Measurements from ENCODE around the gene SHISA3. TPM values are rescaled to one million over a fixed set of nuclear protein-coding genes. Genes with fewer than 3 reads are reported as not detected.

The SHISA3 gene
- total RNA-seq, 4 donors from 2014 or later, result 6.9 to 55.5 (median 37.5) TPM

GRCh38 chr4:42377497-42377896, 19.8 kb upstream of the SHISA3 start:
- Histone ChIP-seq H3K36me3 (no peaks in the 10 kb centered on the region), H3K27ac (no peak overlapping the region), H3K4me1 (no peaks in the 10 kb centered on the region), H3K9me3 (no peaks in the 10 kb centered on the region), H3K4me3 (no peak overlapping the region), H3K27me3 (no peaks in the 10 kb centered on the region)
- DNase-seq (ENCODE audit: low spot score in 2 of 2), result no peak
- TF ChIP-seq CTCF (IDR thresholded peaks at IDR 0.05) (no peak), EP300 (IDR thresholded peaks at IDR 0.05) (no peak), POLR2A (IDR thresholded peaks at IDR 0.05) (no peak)
- WGBS, 2 donors, result 87 to 94% methylated on average over 4 of the region's 4 CpGs

GRCh38 chr4:42381666-42382065, 15.6 kb upstream of the SHISA3 start:
- DNase-seq (ENCODE audit: low spot score in 2 of 2), result no peak
- no peaks in the 10 kb centered on the region for H3K4me1 ChIP-seq
- H3K9me3 ChIP-seq, result no peaks in the 10 kb centered on the region
- no peaks in the 10 kb centered on the region for H3K36me3 ChIP-seq
- 95 to 98% methylated on average over 2 of the region's 2 CpGs for WGBS, 2 donors
- no peaks in the 10 kb centered on the region for H3K27me3 ChIP-seq
- H3K4me3 ChIP-seq, result no peak overlapping the region
- H3K27ac ChIP-seq, result no peak overlapping the region
- TF ChIP-seq CTCF (IDR thresholded peaks at IDR 0.05) (no peak), POLR2A (IDR thresholded peaks at IDR 0.05) (no peak), EP300 (IDR thresholded peaks at IDR 0.05) (no peak)

DNA sequence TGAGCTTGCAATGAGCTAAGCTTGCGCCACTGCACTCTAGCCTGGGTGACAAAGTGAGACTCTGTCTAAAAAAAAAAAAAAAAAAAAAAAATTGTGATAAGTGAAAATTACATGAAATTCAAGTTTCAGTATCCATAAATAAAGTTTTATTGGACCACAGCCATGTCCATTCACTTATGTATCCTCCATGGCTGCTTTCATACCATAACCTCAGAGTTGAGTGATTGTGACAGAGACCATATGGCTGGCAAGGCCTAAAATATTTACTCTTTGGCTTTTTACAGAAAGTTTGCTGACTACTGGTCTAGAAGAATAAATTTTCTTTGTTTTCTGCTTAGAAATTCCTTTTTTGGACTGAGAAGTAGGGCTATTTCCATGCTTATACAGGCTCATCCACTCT, 11.8 kb upstream of the SHISA3 start:
- DNase-seq (ENCODE audit: low spot score in 2 of 2), result no peak
- TF ChIP-seq EP300 (IDR thresholded peaks at IDR 0.05) (no peak), CTCF (IDR thresholded peaks at IDR 0.05) (no peak), POLR2A (IDR thresholded peaks at IDR 0.05) (no peak)
- H3K9me3 ChIP-seq, result no peaks in the 10 kb centered on the region
- no peaks in the 10 kb centered on the region for H3K4me1 ChIP-seq
- H3K27me3 ChIP-seq, result no peaks in the 10 kb centered on the region
- no peak overlapping the region for H3K4me3 ChIP-seq
- no peak overlapping the region for H3K27ac ChIP-seq
- H3K36me3 ChIP-seq, result no peaks in the 10 kb centered on the region
- 91 to 100% methylated on average over 1 of the region's 1 CpG for WGBS, 2 donors

GRCh38 chr4:42390622-42391354, 6.5 kb upstream of the SHISA3 start:
- no peaks in the 10 kb centered on the region for H3K9me3 ChIP-seq
- no peak for DNase-seq (ENCODE audit: low spot score in 2 of 2)
- TF ChIP-seq CTCF (IDR thresholded peaks at IDR 0.05) (no peak), EP300 (IDR thresholded peaks at IDR 0.05) (no peak), POLR2A (IDR thresholded peaks at IDR 0.05) (no peak)
- H3K36me3 ChIP-seq, result no peaks in the 10 kb centered on the region
- no peaks in the 10 kb centered on the region for H3K4me1 ChIP-seq
- H3K27ac ChIP-seq, result no peak overlapping the region
- H3K27me3 ChIP-seq, result peaks cover 0 to 8% of the 10 kb centered on the region in 2 donors
- no peak overlapping the region for H3K4me3 ChIP-seq
- 44 to 48% methylated on average over 10 of the region's 10 CpGs for WGBS, 2 donors

DNA sequence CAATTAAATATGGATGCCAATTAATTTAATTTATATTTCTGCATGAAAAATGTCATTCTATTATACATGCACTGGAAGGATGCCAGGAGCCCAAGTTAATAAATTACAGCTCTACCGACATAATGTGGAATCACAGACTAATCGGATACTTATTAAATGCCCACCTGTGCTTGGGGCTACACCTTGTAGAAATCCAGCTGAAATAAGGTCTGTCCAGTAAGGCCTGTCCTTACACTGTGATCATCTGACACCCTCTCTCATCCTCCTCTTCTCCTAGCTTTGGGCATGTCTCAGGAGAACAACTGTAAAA, 6.0 kb upstream of the SHISA3 start:
- 81 to 88% methylated on average over 2 of the region's 2 CpGs for WGBS, 2 donors
- TF ChIP-seq EP300 (IDR thresholded peaks at IDR 0.05), result no peak
- TF ChIP-seq POLR2A (IDR thresholded peaks at IDR 0.05), result no peak
- no peak for TF ChIP-seq CTCF (IDR thresholded peaks at IDR 0.05)
- Histone ChIP-seq H3K27ac (no peak overlapping the region), H3K36me3 (no peaks in the 10 kb centered on the region), H3K9me3 (no peaks in the 10 kb centered on the region), H3K4me3 (no peak overlapping the region), H3K27me3 (peaks cover 0 to 13% of the 10 kb centered on the region in 2 donors), H3K4me1 (peaks cover 0 to under 1% (median 0%) of the 10 kb centered on the region in 4 donors)
- no peak for DNase-seq (ENCODE audit: low spot score in 2 of 2)
